Upper lobe of left lung (tissue), 4 donors: ENCODE data around the gene TNNC1.

Source experiments
- EP300 ChIP-seq, 4 donors: sonication (generic); formaldehyde crosslinking; IDR thresholded peaks; one replicate each; pipeline ENCODE4 v1.5.1; 2017; ENCODE audit warnings: antibody characterized with exemption in 4 of 4, control low read depth in 2 of 4
- POLR2A ChIP-seq, 4 donors: fragments of 450-650 bp; IDR thresholded peaks; one replicate each; pipeline ENCODE4 v1.5.1; 2016 to 2017; ENCODE audit warnings: antibody characterized with exemption in 4 of 4, mild to moderate bottlenecking in 2 of 4
- POLR2AphosphoS5 ChIP-seq, 2 donors: sonication (generic); formaldehyde crosslinking; IDR thresholded peaks; one replicate each; pipeline ENCODE4 v1.5.1; 2017; ENCODE audit warnings: antibody characterized with exemption in 2 of 2
- TF ChIP-seq, protein P1 (sequence below), 6 experiments: fragments of 450-650 bp in 4 of 6; fragments of 200-600 bp in 2 of 6; sonication (generic) in 2 of 6; IDR thresholded peaks; one replicate each; pipeline ENCODE4 v1.5.1; 2016 to 2019; ENCODE audit warnings: antibody characterized with exemption in 6 of 6

DNA sequence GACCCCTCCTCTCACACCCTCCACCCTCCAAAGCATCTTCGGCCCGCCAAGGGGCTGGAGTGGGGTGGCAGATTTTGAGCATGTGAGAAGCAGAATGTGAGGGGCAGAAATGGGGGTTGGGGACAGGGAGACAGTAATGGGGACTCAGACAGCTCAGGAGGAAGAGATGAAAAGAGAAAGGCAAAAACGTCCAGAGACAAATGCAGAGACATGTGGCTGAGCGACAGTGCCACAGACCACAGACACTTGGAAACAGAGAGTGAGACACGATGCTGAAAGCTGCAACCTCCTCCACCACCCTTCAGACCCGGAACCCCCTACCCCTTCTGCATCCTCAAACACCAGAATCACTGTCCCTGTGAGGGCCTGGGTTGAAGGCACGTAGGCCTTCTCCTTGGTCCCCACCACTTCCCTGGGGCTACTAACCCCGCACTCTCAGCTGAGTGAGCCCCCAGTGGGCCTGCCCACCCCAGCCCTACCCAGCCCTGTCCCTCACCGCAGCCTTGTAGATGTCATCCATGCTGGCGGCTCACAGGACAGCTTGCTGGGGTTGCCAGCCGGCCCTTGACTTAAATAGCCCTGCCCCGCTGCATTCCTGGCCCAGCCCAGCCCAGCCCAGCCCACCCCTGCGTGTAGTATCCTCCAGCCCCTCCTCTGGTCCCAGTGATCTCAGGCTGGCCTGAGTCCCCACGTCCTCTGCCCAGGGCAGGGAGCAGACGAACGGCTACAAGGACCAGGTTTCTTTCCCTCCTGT lies at the start of gene TNNC1:
- TF ChIP-seq EP300 (IDR thresholded peaks at IDR 0.05) (no peak), POLR2AphosphoS5 (IDR thresholded peaks at IDR 0.05) (peak in 1 of 2 donors; percentile 21), POLR2A (IDR thresholded peaks at IDR 0.05) (peak in 1 of 4 donors; percentile 52)
- TF ChIP-seq, protein P1, sequence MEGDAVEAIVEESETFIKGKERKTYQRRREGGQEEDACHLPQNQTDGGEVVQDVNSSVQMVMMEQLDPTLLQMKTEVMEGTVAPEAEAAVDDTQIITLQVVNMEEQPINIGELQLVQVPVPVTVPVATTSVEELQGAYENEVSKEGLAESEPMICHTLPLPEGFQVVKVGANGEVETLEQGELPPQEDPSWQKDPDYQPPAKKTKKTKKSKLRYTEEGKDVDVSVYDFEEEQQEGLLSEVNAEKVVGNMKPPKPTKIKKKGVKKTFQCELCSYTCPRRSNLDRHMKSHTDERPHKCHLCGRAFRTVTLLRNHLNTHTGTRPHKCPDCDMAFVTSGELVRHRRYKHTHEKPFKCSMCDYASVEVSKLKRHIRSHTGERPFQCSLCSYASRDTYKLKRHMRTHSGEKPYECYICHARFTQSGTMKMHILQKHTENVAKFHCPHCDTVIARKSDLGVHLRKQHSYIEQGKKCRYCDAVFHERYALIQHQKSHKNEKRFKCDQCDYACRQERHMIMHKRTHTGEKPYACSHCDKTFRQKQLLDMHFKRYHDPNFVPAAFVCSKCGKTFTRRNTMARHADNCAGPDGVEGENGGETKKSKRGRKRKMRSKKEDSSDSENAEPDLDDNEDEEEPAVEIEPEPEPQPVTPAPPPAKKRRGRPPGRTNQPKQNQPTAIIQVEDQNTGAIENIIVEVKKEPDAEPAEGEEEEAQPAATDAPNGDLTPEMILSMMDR (IDR thresholded peaks at IDR 0.05) = no peak
